GM19240 (cell line): Measurements from ENCODE around the gene PCMTD2.

Experiments
- DNase-seq: peaks from one replicate; pipeline ENCODE4 v3.0.0; 2011; ENCODE audit warnings: low spot score; ENCODE audit not compliant: insufficient read length

The PCMTD2 gene

GRCh38 chr20:64256282-64256935, 861 bp downstream of the PCMTD2 start:
- no peak for DNase-seq

DNA sequence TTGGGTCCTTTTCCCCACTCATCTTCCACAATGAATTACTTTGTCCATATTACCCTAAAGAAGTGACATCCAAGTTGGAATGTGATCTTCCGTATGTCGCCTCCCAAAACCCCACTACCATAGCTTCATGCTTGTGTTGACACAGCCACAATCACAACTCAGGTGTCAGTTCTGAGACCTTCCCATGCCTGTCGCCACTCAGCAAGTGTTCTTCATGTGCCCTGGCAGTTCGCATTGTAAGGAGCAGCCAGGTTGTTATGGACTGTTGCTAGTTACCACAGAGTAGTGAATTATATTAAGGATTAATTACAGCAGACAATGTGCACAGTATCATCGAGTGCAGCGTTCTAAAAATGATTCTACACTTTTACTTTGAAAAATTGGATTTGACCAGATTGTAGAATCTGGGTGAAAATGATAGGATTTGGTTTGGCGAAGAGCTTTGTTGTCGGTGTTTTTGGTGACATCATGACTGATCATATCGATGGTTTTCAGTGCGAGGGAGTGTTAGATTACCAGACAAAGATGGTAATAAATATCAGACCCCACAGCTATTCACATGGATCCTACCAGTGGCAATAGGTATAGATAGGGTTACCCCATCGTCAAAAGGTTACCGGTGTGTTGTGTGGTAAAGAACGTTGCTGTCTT, 1.7 kb downstream of the PCMTD2 start:
- no peak for DNase-seq

DNA sequence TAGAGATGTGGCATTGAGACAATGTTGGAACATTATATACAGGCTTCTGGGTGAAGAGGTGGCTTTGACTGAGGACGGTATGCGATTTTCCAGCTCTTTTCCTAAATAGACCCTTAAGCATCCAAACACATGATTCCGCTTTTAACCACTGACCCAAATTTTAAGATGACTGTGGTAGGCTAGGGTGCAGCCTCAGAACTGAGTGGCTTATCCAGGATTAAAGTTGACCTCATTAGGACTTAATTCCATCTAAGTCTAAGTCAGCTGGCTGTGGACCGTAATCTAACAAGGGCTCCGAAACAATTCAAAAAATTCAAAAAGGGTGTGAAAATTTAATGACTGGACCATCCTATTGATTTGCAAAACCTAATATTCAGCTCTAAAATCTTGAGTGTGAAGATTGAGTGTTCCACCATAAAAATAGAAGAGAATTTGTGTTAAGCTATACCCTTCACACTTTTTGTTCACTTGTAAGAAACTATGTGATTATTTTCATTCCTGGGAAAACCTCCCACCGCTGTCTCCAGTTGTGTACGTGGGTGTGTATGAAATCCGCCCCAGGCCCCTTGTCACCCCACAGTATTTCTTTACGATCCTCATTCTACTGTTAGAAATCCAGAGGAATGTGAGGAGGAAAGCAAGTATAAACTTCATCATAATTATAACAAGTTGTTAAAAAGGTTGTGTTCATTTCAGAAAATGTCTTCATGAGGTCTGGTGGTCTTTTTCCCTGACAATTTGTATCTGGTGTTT, 2.7 kb downstream of the PCMTD2 start:
- no peak for DNase-seq

DNA sequence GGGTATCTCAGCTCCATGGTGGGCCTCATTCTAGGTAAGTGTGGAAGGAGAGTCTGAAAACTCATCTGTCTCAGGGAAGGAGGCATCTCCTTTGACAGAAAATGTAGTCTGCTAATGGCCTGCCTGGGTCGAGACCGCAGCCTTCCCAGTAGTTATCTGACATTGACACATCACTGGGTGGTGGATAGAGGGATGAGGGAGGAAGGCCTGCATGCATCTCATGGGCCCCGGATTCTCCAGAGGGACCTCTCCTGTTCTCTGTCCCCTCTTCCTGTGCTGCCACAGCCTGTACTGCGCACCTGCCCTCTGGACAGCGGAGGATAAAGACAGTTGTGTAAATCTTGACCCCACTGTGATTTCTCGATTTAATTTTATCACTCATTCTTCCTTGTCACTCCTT, 4.7 kb downstream of the PCMTD2 start:
- DNase-seq = no peak

GRCh38 chr20:64261138-64261537, 5.6 kb downstream of the PCMTD2 start:
- DNase-seq = no peak

DNA sequence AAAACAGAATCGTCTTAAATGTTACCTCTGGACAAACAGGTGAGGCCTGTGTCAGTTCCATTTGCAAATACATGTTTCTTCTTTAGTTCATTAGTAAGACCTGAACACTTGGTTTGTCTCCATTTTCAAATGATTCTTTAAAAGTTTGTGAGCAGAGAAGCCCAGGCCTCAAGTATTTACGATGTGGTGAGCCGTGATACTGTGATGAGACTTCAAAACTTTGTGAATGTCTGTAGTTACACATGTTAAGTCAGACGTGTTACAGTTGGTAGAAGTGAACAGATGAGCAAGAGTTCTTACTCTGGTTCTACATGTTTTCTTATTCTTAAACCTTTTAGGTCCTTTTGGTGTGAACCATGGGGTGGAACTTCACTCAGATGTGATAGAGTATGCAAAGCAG, 8.5 kb downstream of the PCMTD2 start:
- no peak for DNase-seq

DNA sequence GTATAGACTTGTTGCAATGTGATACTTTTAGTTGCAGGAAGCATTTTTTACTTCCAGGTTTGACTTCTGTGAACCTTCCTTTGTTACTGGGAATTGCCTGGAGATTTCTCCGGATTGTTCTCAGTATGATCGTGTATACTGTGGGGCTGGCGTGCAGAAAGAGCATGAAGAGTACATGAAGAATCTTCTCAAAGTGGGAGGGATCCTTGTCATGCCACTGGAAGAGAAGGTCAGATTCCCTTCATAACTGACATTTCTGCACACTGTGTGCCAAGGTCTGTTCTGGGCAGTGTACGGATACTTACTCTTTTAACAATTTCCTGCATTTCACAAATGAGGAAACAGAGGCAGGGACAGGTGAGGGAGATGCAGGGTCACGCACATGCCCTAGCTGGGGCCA, 9.7 kb downstream of the PCMTD2 start:
- DNase-seq = no peak

DNA sequence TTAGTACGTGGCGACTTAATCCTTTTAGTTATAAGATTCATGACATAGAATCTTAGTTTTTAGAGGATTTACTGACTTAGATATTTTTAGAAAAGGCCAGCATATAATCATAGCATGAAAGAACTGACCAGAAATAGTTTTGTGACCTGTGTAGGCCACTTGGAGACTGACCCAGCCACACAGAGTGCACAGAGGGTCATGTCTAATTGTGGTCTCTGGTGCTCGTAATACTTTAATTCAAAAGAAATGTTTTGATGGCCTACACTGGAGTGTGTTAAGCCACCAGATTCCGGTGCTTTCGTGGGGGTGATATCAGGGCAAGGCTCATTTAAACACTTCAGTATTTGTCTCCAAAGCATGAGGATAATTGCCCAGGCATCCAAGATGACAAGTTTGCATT, 11.4 kb downstream of the PCMTD2 start:
- DNase-seq = no peak

- no peak for DNase-seq
Observed at GRCh38 chr20:64268174-64268573, 12.6 kb downstream of the PCMTD2 start.

GRCh38 chr20:64269604-64270411, 14.3 kb downstream of the PCMTD2 start:
- no peak for DNase-seq

- DNase-seq = no peak
Observed at GRCh38 chr20:64271636-64272035, 16.1 kb downstream of the PCMTD2 start.

- no peak for DNase-seq
Observed at GRCh38 chr20:64273109-64273508, 17.6 kb downstream of the PCMTD2 start.

DNA sequence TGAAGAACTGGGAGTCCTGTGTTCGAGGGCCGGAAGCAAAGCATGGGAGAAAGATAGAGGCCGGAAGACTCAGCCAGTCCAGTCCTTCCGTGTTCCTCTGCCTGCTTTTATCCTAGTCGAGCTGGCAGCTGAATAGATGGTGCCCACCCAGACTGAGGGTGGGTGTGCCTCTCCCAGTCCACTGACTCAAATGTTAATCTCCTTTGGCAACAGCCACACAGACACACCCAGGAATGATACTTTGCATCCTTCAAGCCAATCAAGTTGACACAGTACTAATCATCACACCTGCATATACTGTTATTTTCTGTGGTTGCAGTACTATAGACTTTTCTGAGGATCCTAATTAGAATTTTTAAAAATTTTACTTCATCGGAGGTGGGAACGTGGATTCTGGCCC, 21.3 kb downstream of the PCMTD2 start:
- DNase-seq = no peak

- no peak for DNase-seq
Observed at GRCh38 chr20:64277571-64278316, 22.2 kb downstream of the PCMTD2 start.

DNA sequence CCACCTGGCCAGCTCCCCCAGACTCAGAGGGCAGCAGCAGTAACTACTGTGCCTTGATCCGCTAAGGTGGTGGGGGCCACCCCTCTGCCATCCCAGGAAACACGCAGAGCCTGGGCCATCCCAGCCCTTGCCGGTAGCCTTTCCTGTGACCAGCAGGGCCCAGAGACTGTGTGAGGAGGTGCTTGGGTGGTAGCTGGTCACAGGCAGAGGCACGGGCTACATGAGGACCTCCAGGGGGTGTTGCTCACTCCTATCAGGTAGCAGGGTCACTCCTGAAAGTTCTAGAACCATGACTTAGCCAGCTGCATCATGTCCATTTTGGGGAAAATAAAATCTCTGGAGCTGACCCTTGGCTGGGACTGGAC, 22.8 kb downstream of the PCMTD2 start:
- DNase-seq = no peak

DNA sequence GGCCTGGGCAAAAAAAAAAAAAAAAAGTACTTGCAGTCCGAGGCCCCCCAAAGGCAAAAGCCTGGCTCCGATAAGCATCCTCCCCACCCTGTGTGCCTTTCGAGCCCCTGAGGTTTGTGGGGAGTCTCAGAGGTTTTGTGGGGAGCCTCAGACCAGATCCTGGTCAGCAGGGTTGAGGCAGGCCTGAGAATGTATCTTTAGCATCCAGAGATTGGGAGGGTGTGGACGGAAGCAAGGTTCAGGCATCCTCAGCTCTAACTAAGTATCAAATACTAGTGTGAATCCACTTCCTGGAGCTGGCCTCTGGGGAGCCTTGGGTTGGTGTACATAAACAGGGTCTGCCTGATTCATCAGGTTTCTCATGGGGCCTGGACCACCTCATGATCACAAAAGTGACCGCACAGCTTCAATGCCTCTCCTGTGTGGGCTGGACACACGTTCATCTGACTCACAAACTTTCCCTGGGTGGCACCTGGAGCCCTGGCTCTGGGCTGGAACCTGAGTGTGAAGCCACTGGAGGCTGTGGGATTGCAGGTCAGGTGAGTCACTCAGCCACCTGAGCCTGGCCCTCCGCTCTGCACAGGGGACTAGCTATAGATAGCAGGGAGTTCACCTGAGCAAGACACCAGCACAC, 24.4 kb downstream of the PCMTD2 start:
- no peak for DNase-seq

- no peak for DNase-seq
Observed at GRCh38 chr20:64280460-64280843, 24.9 kb downstream of the PCMTD2 start.

GRCh38 chr20:64283646-64284045, 28.1 kb downstream of the PCMTD2 start:
- DNase-seq = no peak

- peak; percentile 19 for DNase-seq
Observed at GRCh38 chr20:64285579-64286446, 30.3 kb downstream of the PCMTD2 start.
